GM10248 (cell line): Measurements from ENCODE around the gene MALRD1.

Source experiments
- CTCF ChIA-PET: fragments of 300-600 bp; sonication (Branson Sonifier 250); formaldehyde crosslinking; extraction: SDS; loops from one replicate; lab custom pipeline; 2021; ENCODE audit warnings: antibody characterized with exemption; lab: Yijun Ruan, JAX
- POLR2A ChIA-PET: fragments of 350-650 bp; sonication (Branson Sonifier 250); formaldehyde crosslinking; extraction: SDS; loops from one replicate; lab custom pipeline; 2020; ENCODE audit warnings: antibody characterized with exemption; lab: Yijun Ruan, JAX
- DNase-seq: peaks from one replicate; pipeline ENCODE4 v3.0.0; 2012; ENCODE audit errors: extremely low spot score
- CTCF ChIP-seq: IDR thresholded peaks from 2 replicates; pipeline ENCODE4 v1.5.1; 2012; ENCODE audit warnings: mild to moderate bottlenecking, low read depth; ENCODE audit errors: extremely low read depth, missing control alignments, control extremely low read depth

Gene MALRD1

DNA sequence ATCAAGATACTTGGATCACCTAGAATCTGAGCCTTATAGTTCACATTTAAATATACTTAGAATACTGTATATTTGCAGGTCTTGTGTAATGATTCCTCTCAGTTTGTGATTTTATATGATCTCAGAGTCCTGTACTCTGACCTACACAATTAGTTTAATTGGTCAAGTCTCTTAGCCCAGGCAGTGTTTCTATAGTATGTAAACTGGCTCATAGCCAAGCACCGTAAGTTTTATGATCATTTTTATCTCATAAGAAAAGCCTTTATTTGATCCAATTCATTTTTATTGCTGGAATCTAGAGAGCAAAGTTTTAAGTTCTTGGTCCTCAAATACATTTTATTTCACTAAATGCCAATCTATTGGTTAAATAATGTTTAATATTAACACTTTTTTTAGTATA is 242.2 kb downstream of the MALRD1 start:
- ChIA-PET POLR2A (no interaction called here), CTCF (no interaction called here)
- TF ChIP-seq CTCF: no peak
- no peak for DNase-seq

DNA sequence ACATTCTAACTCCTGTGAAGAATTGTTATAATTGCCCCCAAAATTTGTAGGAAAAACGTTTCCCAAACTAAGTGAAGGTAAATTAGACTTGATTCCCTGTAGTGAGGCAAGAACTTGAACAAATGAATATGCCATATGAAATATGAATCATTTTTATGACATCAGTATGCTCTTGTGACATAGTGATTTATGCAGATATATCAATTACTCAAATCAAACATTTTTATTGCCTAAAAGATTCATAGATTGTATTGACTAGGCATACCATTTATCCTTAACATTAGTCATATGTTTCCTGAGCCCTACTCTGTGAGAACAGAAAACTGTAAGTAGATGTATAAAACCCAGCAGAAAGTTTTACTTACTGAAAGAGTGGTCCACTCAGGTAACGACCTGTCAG is 245.6 kb downstream of the MALRD1 start:
- CTCF ChIA-PET: no interaction called here
- TF ChIP-seq CTCF: no peak
- no peak for DNase-seq
- POLR2A ChIA-PET: no interaction called here

DNA sequence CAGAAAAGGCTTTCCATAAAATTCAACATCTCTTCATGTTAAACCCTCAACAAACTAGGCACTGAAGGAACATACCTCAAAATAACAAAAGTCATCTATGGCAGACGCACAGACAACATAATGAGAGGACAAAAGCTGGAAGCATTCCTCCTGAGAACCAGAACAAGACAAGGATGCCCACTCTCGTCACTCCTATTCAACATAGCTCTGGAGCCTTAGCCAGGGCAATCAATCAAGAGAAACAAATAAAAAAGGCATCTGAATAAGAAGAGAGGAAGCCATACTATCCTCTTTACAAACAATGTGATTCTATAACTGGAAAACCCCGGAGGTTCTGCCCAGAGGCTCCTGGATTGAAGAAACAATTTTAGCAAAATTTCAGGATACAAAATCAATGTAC is 251.0 kb downstream of the MALRD1 start:
- CTCF ChIA-PET: interaction anchor here (1.6 kb wide), 1 partner anchor 23 kb away, joined by 3 read pairs; no protein-coding TSS in a partner anchor
- DNase-seq: no peak
- no peak for TF ChIP-seq CTCF
- POLR2A ChIA-PET: no interaction called here

GRCh38 chr10:19302117-19302516 is 253.5 kb downstream of the MALRD1 start:
- no peak for DNase-seq
- TF ChIP-seq CTCF: no peak
- CTCF ChIA-PET: no interaction called here

DNA sequence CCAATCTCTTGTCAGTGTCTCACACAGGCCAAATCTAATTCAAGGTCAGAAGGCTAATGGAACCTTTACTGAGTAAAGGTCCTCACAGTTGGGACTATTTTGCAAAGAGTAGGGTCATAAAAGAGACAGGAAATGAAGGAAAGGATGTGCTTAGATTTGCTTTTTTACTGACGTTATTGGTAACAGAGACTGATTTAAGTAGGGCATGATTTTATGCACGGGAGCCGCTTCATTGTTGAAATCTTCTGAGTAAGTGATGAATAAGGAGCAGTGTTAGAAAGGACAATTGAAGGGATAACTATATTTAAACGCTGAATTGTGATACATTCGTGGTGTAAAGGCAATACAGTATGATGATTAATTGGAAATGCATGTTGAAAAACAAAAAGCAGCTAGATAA is 261.5 kb downstream of the MALRD1 start:
- no peak for TF ChIP-seq CTCF
- ChIA-PET CTCF (no interaction called here), POLR2A (no interaction called here)
- DNase-seq: no peak

More at GRCh38 chr10:19302117-19302516, 253.5 kb downstream of the MALRD1 start:
- POLR2A ChIA-PET: no interaction called here

GRCh38 chr10:19316204-19316870 is 267.7 kb downstream of the MALRD1 start:
- POLR2A ChIA-PET: no interaction called here
- no peak for TF ChIP-seq CTCF
- CTCF ChIA-PET: no interaction called here
- DNase-seq: no peak

- no peak for TF ChIP-seq CTCF
- DNase-seq: no peak
- ChIA-PET POLR2A (no interaction called here), CTCF (no interaction called here)
These were observed 269.4 kb downstream of the MALRD1 start for GRCh38 chr10:19317952-19318351.
